Fibroblast of villous mesenchyme (primary cell): ENCODE results near the gene PRKAR1B. TPM values are rescaled to one million over a fixed set of nuclear protein-coding genes. Genes with fewer than 3 reads are reported as not detected.

Source experiments
- DNase-seq: peaks from one replicate; pipeline ENCODE4 v3.0.0-alpha.2; 2010; ENCODE audit warnings: low read depth
- H3K4me3 ChIP-seq: 2 replicates; pipeline ENCODE4 v1.5.1; 2011; ENCODE audit warnings: low read depth, mild to moderate bottlenecking, low read length
- total RNA-seq: library from RNA; depleted of rRNA; stranded (reverse); fragments of >200 nt; gene quantifications from 2 replicates; pipeline ENCODE4 v1.2.3, GENCODE V29; 2012
- TF ChIP-seq, protein P1 (sequence below): IDR thresholded peaks from 2 replicates; pipeline ENCODE4 v1.5.1; 2012; ENCODE audit warnings: low read depth, mild to moderate bottlenecking, low read length; ENCODE audit not compliant: insufficient read depth

Gene PRKAR1B
- total RNA-seq, 1 donor: 16.4 TPM

DNA sequence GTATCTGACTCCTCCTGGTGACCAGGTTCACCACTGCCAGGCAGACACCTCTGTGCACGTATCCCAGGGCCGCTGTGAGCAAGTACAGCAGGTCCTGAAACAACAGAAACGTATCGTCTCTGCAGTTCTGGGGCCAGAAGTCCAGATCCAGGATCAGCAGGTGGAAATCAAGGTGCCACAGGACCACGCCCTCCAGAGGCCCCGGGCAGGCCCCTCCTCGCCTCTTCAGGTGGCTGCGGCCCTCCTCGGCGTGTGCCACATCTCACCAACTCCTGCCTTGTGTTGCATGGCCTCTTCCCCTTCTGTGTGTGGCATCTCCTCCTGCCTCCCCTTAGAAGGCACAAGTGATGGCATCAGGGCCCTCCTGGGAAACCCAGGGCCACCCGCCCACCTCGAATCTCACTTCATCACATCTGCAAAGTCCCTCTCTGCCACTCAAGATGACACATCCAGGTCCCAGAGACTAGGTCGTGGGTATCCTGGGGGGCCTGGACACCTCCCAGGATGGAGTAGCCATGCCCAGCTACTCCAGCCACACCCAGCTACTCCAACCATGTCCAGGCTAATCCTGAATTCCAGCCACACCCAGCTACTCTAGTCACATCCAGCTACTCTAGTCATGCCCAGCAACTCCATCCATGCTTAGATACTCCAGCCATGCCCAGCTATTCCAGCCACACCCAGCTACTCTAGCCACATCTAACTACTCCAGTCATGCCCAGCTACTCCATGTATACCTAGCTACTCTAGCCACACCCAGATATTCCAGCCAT, 53.2 kb downstream of the PRKAR1B start:
- H3K4me3 ChIP-seq: no peak overlapping the region
- TF ChIP-seq, protein P1, sequence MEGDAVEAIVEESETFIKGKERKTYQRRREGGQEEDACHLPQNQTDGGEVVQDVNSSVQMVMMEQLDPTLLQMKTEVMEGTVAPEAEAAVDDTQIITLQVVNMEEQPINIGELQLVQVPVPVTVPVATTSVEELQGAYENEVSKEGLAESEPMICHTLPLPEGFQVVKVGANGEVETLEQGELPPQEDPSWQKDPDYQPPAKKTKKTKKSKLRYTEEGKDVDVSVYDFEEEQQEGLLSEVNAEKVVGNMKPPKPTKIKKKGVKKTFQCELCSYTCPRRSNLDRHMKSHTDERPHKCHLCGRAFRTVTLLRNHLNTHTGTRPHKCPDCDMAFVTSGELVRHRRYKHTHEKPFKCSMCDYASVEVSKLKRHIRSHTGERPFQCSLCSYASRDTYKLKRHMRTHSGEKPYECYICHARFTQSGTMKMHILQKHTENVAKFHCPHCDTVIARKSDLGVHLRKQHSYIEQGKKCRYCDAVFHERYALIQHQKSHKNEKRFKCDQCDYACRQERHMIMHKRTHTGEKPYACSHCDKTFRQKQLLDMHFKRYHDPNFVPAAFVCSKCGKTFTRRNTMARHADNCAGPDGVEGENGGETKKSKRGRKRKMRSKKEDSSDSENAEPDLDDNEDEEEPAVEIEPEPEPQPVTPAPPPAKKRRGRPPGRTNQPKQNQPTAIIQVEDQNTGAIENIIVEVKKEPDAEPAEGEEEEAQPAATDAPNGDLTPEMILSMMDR: no peak
- DNase-seq: no peak

DNA sequence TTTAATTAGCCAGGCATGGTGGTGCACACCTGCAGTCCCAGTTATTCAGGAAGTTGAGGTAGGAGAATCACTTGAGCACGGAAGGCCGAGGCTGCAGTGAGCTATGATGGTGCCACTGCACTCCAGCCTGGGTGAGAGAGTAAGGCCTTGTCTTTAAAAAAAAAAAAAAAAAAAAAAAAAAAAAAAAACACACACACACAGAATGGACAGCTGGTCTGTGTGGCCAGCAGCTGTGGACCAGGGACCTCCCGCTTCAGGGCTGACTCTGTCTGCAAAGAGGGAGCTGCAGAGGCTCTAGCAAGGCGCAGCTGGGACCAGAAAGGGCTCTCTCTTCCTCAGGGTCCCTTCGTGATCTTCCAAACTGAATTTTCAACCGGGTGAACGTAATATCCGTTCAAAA, 54.2 kb downstream of the PRKAR1B start:
- TF ChIP-seq, protein P1: no peak

DNA sequence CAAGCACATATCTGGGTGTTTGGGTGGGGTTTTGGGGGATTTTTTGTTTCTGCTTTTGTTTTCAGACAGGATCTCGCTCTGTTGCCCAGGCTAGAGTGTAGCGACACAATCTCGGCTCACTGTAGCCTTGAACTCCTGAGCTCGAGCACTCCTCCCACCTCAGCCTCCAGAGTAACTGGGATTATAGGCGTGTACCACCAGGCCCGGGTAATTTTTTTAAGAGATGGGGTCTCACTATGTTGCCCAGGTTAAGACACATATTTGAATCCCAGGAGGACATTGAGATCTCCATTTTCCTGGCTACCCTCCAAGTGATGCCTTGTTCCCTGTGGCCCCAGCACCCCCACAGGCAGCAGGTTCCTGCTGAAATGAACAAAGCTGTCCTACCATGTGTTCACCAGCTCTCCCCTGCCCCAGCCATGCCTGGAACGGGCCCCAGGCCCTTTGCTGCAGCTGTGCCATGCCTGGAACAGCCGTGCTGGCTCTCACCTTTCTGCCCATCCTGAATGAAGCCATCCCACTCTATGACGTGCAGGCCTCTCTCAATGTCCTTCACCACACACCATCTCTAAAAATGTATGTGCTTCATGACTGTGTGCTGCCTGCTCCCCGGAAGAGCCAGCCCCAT, 55.6 kb downstream of the PRKAR1B start:
- no peak for DNase-seq
- TF ChIP-seq, protein P1: no peak
- no peak overlapping the region for H3K4me3 ChIP-seq

More for the DNA sequence above, 54.2 kb downstream of the PRKAR1B start:
- DNase-seq: no peak
- H3K4me3 ChIP-seq: no peak overlapping the region

DNA sequence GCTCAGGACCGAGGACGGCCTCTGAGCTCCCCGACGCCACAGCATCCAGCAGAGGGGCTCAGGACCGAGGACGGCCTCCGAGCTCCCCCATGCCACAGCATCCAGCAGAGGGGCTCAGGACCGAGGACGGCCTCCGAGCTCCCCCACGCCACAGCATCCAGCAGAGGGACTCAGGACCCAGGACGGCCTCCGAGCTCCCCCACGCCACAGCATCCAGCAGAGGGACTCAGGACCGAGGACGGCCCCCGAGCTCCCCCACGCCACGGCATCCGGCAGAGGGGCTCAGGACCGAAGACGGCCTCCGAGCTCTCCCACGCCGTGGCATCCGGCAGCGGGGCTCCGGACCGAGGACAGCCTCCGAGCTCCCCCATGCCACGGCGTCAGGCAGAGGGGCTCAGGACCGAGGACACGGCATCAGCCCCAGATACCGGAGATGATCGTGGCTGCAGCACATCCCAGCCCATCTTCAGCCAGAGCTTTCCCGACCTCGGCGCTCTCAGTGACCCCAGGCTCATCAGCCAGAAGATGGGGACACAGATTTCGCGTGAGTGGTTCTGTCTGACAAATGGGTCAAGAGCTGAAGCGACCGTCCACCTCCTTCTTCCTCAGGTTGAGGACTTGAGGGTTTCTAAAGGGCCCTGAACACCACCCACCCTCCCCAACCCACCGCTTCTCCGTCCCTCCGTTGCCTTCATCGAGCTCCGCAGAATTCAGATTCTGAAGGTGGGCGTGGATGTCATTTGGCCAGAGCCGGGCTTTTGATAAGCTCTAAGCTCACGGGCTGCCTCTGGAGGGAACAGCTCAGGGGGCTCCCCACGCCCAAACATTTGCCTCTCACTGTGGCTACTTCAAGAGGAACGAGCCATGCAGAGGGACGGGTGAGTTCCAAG, 56.3 kb downstream of the PRKAR1B start:
- no peak for DNase-seq
- TF ChIP-seq, protein P1: no peak

DNA sequence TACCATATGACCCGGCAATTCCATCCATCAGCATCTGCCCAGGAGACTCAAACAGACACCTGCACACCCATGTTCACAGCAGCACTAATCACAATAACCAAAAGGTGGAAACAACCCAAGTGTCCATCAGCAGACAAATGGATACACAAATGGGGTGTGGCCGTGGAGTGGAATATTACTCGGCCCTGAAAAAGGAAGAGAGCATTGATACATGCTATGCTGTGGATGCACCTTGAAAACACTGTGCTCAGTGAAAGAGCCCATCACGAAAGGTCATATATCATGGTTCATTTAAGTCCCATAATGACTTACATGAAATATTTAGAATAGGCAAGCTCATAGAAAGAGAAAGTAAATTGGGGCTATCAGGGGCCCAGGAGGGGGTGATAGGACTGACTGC, 58.1 kb downstream of the PRKAR1B start:
- TF ChIP-seq, protein P1: no peak
- H3K4me3 ChIP-seq: no peak overlapping the region
- no peak for DNase-seq

More for the DNA sequence above, 56.3 kb downstream of the PRKAR1B start:
- no peak overlapping the region for H3K4me3 ChIP-seq

DNA sequence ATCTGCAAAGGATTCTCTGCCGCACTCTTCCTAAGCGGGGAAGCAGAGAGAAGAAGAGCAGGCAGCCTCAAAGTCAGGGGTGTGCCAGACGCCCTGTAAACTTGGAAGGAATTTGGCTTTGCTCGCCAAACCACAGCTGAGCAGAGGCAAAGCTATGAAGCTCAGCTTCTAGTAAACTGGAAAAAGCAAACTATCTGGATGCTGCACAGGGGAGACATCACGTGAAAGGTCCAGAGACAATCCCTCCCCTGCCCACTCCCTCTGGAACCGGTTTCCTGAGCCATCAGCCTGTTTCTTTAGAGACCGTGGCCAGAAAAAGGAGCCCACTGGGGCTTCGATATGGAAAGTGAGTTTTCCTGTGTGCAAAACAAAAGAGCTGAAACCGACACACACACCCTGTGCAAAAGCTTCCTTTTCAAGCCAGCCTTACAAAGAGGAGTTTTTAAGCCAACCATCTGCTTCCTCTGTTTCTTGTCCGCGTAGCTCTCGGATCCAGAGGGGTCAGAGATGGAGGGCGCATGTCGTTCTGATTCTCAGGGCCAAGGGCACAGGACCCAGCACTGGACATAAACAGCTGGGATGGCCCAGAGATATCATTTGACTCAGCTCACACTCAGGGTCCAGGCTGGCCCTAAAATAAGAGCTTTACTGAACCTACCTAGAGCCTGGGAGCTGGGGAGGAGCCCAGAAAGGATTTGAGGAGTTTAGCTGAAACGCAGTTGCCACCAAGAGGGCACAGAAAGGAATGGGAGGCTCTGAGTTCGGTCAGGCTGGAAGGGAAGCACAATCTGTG, 58.7 kb downstream of the PRKAR1B start:
- peak; percentile 90 for DNase-seq
- H3K4me3 ChIP-seq: peak overlapping the region; percentile 1
- TF ChIP-seq, protein P1: no peak
